HuH-7.5 (cell line): Measurements from ENCODE around the gene LRP8.

Experiments
- DNase-seq: peaks from one replicate; pipeline ENCODE4 v3.0.0; 2011; ENCODE audit warnings: low spot score

Gene LRP8

DNA sequence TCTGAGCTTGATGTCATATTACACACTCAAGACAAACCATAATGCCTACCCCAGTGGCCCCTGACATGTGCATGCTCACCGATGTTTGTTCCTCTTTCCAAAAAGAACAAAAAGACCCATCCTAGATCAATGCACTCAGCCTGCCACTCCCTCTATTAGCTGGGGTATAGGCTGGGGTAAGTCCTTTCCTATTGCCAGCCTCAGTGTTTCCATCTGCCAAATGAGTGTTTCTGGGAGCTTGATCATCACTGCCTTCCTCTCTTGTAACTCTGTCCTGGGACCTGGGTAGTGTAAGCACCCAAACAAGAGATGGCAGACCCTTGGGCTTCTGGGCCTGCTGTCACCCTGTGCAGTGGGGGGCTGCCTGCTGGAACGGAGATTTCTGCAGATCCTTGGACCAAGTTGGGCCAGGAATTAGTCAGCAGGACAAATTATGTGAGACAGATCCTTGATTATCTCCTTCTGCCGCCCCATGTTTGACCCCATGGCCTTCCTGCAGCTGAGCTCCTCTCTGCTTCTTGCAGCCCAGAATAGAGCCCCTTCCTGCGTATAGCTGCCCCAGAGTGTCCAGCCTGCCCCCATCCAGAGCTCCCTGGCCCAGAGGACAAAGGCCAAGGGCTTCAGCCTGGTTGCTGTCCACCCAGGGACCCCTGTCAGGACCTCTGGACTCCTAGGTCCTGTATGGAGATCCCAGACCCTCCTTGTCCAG is 31.5 kb upstream of the LRP8 start:
- DNase-seq, result no peak

DNA sequence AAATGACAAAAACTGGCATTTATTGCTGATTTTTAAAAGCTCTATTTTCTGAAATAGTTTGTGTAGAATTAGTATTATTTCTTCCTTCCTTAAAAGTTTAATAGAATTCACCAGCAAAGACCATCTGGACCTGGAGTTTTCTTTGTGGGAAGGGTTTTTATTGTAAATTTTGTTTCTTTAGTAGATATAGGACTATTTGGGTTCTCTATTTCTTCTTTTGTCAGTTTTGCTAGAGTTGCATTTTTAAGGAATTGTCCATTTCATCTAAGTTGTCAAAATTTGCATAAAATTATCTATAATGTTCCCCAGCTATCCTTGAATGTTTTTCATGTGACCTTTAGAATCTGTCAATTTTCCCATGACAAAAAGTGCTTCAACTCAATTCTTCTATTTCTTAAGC is 28.8 kb upstream of the LRP8 start:
- no peak for DNase-seq

GRCh38 chr1:53354119-53354518 is 26.2 kb upstream of the LRP8 start:
- no peak for DNase-seq

DNA sequence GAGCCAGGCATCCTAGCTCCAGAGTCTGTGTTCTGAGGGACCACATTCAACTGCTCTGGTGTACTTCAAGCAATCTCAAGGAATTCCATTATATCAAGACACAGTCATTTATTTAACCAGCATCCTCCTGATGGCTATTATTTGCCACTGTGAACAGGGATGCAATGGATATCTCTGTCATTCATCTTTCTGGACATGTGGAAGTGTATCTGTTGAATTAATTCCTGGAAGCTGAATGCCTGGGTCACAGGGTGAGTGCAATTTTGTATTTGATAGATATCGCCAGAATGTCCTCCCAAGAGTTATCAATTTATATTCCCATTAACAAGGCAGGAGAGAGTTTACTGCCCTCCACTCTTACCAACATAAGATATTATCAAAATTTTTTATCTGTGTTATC is 24.7 kb upstream of the LRP8 start:
- DNase-seq, result no peak

GRCh38 chr1:53350853-53351767 is 23.2 kb upstream of the LRP8 start:
- no peak for DNase-seq

GRCh38 chr1:53349968-53350852 is 22.3 kb upstream of the LRP8 start:
- no peak for DNase-seq

- DNase-seq, result no peak
Measured at GRCh38 chr1:53349369-53349835, 21.5 kb upstream of the LRP8 start.

- no peak for DNase-seq
Measured at GRCh38 chr1:53348486-53349368, 20.9 kb upstream of the LRP8 start.

DNA sequence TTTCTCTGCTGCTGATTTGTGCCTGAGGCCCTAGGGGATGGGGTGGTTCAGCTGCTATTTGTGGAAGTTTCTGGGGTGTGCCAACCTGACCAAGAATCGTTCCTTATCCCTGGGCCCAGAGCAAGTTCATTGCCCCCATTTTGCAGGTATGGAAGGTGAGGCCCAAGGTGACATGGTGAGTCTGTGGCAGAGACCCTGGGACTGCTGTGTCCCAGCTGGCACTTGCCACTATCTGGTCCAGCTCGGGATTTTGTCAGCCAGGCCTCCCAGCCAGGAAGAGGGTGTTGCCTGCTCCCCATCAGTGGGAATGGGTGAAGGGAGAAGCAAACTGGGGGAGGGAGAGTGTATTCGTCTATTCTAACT is 18.9 kb upstream of the LRP8 start:
- no peak for DNase-seq

DNA sequence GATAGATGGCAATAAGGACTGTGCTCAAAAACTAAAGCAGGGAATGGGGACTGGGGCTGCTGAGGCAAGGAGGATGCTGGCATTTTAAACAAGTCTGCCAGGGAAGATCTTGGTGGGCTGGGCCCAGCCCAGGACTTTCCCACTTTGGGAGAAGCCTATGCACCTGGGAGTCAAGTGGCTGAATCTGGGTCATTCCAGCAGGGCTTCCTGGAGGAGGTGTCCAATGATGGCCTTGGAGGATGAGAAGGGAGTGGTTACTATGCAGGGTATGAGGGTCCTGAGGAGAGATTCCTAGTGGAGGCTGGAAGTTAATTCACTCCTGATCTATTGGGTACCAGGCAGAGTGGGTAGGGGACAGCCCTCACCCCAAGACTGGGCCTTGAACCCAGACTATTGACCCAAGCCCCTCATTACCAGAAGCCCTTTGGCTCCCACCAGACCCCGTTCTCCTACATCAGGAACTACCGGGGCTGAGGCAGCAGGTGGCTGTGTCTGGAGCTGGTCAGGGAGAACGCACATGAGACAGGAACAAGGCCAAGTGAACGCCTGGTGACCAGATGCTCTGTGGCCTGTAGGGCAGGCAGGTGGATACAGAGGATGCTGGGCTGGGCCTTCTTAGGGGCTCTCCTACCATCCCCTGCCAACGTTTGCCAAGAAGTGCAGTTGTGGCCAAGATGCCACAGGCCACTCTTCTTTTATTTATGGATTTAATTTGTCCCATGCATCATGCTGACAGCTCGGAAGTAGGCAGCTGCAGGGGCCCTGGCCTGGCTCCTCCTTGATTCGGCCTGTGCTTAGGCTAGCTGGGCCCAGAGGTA is 18.3 kb upstream of the LRP8 start:
- DNase-seq, result no peak

GRCh38 chr1:53344921-53345838 is 17.3 kb upstream of the LRP8 start:
- no peak for DNase-seq

- DNase-seq, result no peak
Measured at GRCh38 chr1:53343831-53344668, 16.2 kb upstream of the LRP8 start.

GRCh38 chr1:53342735-53343470 is 15.0 kb upstream of the LRP8 start:
- DNase-seq, result no peak

GRCh38 chr1:53341961-53342707 is 14.3 kb upstream of the LRP8 start:
- no peak for DNase-seq

DNA sequence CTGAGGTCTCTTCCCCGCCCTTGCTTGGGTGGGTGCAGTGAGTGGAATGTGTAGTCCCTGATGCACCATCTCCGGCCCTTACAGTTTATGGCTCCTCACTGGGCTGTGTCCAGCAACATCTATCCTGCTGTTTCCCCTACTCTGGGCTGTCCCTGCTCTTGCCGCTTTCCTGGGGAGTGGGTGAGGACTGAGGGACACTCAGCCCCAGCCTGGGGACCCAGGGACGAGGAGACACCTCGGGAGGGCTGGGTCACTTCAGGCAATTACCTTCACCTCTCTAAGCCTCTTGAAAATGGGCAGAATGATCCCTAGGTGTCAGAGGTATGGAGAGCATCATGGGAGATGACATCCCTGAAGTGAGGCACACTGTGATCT is 13.6 kb upstream of the LRP8 start:
- DNase-seq, result no peak

- no peak for DNase-seq
Measured at GRCh38 chr1:53340660-53341520, 13.0 kb upstream of the LRP8 start.
